HG02759 (cell line): ENCODE measurements around the gene SEPTIN2.
"Not testable (repeated sequence)": the region's sequence is repeated elsewhere in the genome, so short reads cannot be mapped to it uniquely, and the experiment has no call there.

Source experiments
- ATAC-seq: cut with Tn5 transposase; IDR thresholded peaks from one replicate; pipeline ENCODE4 v1.9.1; 2021; ENCODE audit warnings: mild to moderate bottlenecking, moderate library complexity; ENCODE audit not compliant: unreplicated experiment

The SEPTIN2 gene

DNA sequence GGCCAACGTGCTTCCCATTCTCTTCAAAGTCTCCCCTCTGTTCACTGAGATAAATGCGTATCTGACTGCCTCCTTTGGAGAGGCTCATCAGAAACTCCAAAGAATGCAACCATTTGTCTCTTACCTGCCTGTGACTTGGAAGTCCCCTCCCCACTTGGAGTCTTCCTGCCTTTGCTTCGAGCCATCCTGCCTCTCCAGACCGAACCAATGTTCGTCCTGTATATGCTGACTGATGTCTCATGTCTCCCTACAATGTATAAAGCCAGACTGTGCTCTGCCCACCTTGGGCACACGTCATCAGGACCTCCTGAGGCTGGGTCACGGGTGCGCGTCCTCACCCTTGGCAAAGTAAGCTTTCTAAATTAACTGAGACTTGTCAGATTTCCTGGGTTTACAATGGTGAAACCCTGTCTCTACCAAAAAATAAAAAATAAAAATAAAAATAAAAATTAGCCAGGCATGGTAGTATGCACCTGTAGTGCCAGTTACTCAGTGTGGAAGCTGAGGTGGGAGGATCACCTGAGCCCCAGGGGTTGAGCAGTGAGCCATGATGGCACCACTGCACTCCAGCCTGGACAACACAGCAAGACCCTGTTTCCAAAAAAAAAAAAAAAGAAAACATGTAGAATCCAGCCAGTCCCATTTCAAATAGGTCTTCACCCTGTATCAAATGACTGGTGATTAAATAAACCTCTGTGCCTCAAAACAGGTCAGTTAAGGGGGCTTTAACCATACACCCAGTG, 29.2 kb upstream of the SEPTIN2 start:
- ATAC-seq = no peak

- ATAC-seq = no peak
Measured at GRCh38 chr2:241288324-241288888, 27.3 kb upstream of the SEPTIN2 start.

DNA sequence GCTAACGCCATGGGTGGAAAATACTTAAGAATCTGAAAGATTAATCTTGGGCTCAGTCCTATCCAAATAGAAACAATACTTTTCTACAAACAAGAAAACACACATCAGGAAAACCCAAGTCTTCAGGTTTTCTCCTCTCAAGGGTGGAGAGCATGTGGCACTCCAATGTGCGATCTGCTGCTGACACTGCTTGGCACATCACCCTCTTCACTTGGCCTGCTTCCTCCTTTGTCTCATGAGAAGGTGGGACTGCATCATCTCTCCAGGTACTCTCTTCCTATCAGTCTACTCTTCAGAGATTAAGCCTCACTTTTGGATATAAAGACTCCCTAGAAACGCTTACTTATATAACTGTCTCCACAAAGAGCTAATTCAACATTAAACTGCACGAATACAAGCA, 26.7 kb upstream of the SEPTIN2 start:
- no peak for ATAC-seq

GRCh38 chr2:241289597-241289996, 26.1 kb upstream of the SEPTIN2 start:
- ATAC-seq = no peak

DNA sequence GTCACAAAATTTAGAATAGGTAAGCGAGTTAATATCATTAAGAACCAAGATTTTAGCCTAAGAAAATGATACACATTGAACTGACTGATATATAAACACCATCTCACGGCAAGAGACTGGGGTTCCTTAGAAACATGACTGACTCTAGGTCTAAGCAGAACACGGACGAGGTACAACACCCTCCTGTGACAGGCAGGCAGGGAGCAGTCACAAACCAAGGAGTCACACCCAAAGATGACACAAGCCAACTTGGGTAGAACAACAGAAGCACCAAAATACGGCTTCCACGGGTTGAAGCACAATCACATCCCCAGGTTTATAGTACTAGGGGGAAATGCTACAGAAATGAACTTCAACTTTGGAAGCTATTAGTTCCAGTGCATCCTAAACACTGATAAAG, 24.6 kb upstream of the SEPTIN2 start:
- ATAC-seq = no peak

- ATAC-seq = no peak
Measured at GRCh38 chr2:241291977-241292376, 23.7 kb upstream of the SEPTIN2 start.

DNA sequence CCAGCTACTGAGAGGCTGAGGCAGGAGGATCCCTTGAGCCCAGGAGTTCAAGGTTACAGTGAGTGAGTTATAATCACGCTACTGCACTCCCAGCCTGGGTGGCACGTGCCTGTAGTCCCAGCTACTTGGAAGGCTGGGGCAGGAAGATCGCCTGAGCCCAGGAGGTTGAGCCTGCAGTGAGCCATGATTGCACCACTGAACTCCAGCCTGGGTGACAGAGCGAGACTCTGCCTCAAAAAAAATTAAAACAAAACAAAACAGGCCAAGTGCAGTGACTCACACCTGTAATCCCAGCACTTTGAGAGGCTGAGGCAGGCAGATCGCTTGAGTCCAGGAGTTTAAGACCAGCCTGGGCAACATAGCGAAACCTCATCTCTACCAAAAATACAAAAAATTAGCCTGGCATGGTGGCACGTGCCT, 22.3 kb upstream of the SEPTIN2 start:
- ATAC-seq = not testable (repeated sequence)

- ATAC-seq = no peak
Measured at GRCh38 chr2:241295326-241296095, 20.2 kb upstream of the SEPTIN2 start.

DNA sequence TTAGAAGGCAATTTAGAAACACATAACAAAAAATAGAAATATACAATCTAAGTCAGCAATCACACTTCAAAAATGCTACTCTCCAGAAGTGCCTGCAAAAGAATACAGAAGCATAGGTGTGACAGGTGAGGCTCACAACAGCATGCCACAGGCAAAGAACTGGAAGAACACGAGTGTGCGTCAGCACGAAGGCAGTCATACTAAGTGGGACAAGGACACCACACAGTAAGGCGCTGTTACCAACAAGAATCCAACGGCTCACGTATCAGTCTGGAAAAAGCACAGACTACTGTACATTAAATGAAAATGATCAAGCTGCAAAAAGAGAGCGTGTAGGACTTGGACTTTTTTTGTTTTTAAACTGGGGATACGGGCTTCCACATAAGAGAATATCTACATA, 19.0 kb upstream of the SEPTIN2 start:
- ATAC-seq = no peak

DNA sequence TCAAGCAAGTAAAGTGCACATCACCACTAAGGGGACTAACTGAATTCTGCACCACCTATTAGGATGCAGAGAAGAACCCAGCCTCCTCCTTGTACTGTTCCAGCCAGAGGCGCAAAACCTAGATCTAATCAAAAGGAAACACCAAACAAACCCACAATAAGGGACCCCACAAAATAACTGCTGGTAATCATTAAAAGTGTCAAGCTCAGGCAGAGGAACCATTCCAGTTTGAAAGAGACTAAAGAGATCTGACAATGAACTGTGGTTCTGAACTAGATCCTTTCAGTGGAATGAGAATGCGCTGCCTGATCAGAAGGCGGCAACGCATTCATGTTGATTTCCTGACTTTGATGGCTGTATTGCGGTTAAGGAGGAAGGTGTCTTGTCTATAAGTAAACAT, 17.1 kb upstream of the SEPTIN2 start:
- no peak for ATAC-seq

DNA sequence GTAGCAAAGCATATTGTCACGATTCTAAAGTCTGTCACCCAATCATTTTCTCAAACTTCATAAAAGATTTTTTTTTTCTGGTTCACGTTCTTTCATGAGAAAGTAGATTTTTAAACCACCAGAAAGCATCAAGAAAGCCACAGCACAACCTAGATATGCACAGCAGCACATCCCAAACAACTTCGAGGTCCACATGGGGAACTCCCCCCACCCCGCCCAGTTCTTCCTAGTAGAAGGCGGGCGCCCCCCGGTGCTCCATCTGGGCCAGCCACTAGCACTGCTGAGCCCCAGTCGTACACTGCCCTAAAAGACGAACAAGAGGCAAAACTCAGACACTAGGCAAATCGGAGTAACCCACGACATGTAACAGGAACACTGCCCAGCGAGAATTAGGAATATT, 15.7 kb upstream of the SEPTIN2 start:
- no peak for ATAC-seq

DNA sequence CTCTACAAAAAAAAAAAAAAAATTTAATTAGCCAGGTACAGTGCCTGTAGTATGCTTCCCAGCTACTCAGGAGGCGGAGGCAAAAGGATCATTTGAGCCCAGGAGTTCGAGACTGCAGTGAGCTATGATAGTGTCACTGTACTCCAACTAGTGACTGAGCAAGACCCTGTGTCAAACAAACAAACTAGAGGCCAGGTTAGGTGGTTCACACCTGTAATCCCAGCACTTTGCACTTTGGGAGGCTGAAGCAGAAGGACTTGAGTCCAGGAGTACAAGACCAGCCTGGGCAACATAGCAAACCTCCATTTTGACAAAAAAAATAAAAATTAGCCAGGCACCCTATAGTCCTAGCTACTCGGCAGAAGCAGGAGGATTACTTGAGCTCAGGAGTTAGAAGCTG, 13.6 kb upstream of the SEPTIN2 start:
- no peak for ATAC-seq

GRCh38 chr2:241302759-241303651, 12.7 kb upstream of the SEPTIN2 start:
- ATAC-seq = no peak

GRCh38 chr2:241304039-241304670, 11.6 kb upstream of the SEPTIN2 start:
- no peak for ATAC-seq

- ATAC-seq = no peak
Measured at GRCh38 chr2:241307055-241307454, 8.7 kb upstream of the SEPTIN2 start.

DNA sequence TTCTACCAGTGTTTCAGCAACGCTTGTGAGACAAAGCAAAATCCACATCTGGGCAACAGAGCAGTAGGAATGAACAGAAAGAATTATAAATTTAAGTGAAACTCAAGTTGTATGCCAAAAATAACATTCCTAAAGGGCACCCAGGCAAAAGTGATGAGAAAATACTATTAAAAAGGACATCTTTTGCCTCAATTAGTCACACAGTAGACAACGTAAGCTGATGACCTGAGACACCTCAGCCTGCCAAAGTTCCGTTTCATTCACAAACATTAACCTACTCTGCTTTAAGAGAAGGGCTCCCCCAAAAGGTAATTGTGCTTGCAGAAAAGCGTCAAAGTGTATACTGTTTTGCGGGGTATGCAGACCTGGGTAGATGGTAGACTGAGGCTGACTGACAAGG, 7.5 kb upstream of the SEPTIN2 start:
- no peak for ATAC-seq

DNA sequence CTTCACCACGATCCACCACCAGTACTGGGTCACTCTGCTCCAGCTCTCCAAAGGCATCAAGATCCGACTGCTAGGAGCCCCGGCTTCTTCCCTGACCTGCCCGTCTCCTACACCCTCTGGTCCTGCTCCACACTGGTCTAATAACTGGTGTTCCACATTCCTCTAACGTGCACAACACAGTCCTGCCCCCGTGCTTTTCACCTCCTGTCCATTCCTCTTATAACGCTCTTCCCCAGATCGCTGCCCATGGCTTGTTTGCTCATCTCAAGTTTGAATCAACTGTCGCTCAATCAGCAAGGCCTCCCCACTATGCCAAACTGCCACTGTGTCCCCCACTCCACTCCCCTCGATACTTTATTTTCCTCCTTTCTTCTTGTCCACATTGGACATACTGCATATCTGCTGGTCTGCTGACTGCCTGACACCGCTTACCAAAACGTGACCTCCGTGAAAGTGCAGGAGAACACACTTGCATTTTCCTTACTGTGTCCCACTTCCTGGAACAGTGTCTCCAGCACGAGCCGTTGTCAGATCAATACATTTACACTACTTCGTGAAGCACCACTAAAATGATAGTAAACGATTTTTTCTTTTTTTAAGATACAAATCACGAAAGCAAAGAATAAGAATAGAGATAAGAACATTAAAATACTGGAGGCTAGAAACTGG, 6.8 kb upstream of the SEPTIN2 start:
- no peak for ATAC-seq

- ATAC-seq = peak; percentile 55
Measured at GRCh38 chr2:241309684-241310117, 6.0 kb upstream of the SEPTIN2 start.

DNA sequence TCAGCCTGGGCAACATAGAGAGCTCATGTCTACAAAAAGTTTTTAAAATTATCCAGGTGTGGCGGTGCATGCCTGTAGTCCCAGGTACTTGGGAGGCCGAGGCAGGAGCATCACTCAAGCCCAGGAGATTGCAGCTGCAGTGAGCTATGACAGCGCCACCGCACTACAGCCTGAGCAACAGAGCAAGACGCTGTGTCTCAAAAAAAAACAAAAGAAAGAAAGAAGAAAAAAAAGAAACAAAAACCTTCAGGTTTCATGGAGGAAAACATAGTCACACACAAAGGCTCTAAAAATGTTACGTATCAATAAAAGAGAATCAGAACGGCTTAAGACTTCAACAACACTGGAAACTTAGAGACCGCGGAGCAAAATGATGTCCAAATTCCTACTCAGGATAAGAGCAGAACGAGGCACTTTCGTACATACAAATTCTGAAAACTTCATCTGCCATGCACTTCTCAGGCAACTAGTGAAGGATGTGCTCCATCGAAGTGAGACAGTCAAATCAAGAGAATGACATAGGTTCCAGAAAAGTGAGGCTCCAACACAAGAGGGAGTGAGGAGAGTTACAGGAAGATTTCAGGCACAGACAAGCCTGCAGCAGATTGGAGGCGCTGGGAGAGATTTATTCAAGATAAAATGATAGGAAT, 4.7 kb upstream of the SEPTIN2 start:
- ATAC-seq = no peak

GRCh38 chr2:241312082-241312481, 3.6 kb upstream of the SEPTIN2 start:
- no peak for ATAC-seq
